UCSD-AML1 (cell line): Measurements from ENCODE around the gene STIP1.
A peak's percentile ranks its signal among the peaks of the same experiment; 100 is the strongest.

ENCODE experiments used
- DNase-seq: peaks from one replicate; lab custom pipeline; 2025; ENCODE audit not compliant: unreplicated experiment; lab: John Stamatoyannopoulos, UW

STIP1 gene

GRCh38 chr11:64185693-64186491, at the start of gene STIP1:
STIP1 (plus strand) TSS chr11:64186171; CDS start chr11:64186262, 91 bp downstream.
- DNase-seq = peak; percentile 99

- no peak for DNase-seq
These were observed 49.1 kb upstream of the STIP1 start for GRCh38 chr11:64136765-64137441.

GRCh38 chr11:64138398-64138797, 47.6 kb upstream of the STIP1 start:
- no peak for DNase-seq

GRCh38 chr11:64139049-64139448, 46.9 kb upstream of the STIP1 start:
- DNase-seq = no peak

- no peak for DNase-seq
These were observed 45.9 kb upstream of the STIP1 start for GRCh38 chr11:64140082-64140481.

- no peak for DNase-seq
These were observed 44.7 kb upstream of the STIP1 start for GRCh38 chr11:64141081-64141783.

- DNase-seq = no peak
These were observed 41.1 kb upstream of the STIP1 start for GRCh38 chr11:64144587-64145472.

GRCh38 chr11:64146036-64146955, 39.7 kb upstream of the STIP1 start:
- DNase-seq = peak; percentile 70

GRCh38 chr11:64148226-64148916, 37.6 kb upstream of the STIP1 start:
- DNase-seq = peak; percentile 74

GRCh38 chr11:64148917-64149617, 36.9 kb upstream of the STIP1 start:
- DNase-seq = no peak

- no peak for DNase-seq
These were observed 35.9 kb upstream of the STIP1 start for GRCh38 chr11:64150051-64150450.

- no peak for DNase-seq
These were observed 35.3 kb upstream of the STIP1 start for GRCh38 chr11:64150481-64151239.

GRCh38 chr11:64151337-64151736, 34.6 kb upstream of the STIP1 start:
- DNase-seq = no peak

GRCh38 chr11:64152841-64153691, 32.9 kb upstream of the STIP1 start:
- DNase-seq = peak; percentile 68

- DNase-seq = no peak
These were observed 32.2 kb upstream of the STIP1 start for GRCh38 chr11:64153812-64154211.

- DNase-seq = no peak
These were observed 29.5 kb upstream of the STIP1 start for GRCh38 chr11:64156235-64157011.
